ENCODE measurements around the gene SPPL2B. TPM values are rescaled to one million over a fixed set of nuclear protein-coding genes. Genes with fewer than 3 reads are reported as not detected.

The SPPL2B gene
- total RNA-seq, 1 donor from 2014 or later: 20.7 TPM

- Mint-ChIP-seq H3K9me3 (peaks cover 3% of the 10 kb centered on the region), H3K27ac (no peak overlapping the region), H3K36me3 (peaks cover 7% of the 10 kb centered on the region), H3K4me1 (peaks cover 20% of the 10 kb centered on the region), H3K4me3 (no peak overlapping the region), H3K27me3 (ENCODE audit: insufficient read depth, low read depth) (peaks cover 41% of the 10 kb centered on the region)
- peaks cover 100% of the 10 kb centered on the region for H3K27me3 ChIP-seq
- H3K36me3 ChIP-seq: no peaks in the 10 kb centered on the region
- H3K4me2 ChIP-seq: no peak overlapping the region
- no peak overlapping the region for H3K9ac ChIP-seq
- H2AFZ ChIP-seq (replicated peaks): no peak overlapping the region
- no peak overlapping the region for H3K4me3 ChIP-seq
- H3K9me3 ChIP-seq (ENCODE audit: low read depth): no peaks in the 10 kb centered on the region
- peaks cover 36% of the 10 kb centered on the region for H4K20me1 ChIP-seq (ENCODE audit: low read depth)
- no peaks in the 10 kb centered on the region for H3K79me2 ChIP-seq (ENCODE audit: low read depth)
- H3K4me1 ChIP-seq: peaks cover 24% of the 10 kb centered on the region
- TF ChIP-seq CTCF (IDR thresholded peaks at IDR 0.05) (no peak), EZH2 (IDR thresholded peaks at IDR 0.05) (no peak), EZH2phosphoT487 (IDR thresholded peaks at IDR 0.05) (no peak)
- H3K27ac ChIP-seq: no peak overlapping the region
- DNase-seq (ENCODE audit: low spot score): no peak
- peaks cover 22% of the 10 kb centered on the region for H3F3A ChIP-seq (ENCODE audit: low read depth)
Measured at GRCh38 chr19:2286402-2287140, 41.9 kb upstream of the SPPL2B start.

- Histone ChIP-seq H3K9ac (no peak overlapping the region), H3K4me3 (no peak overlapping the region), H4K20me1 (ENCODE audit: low read depth) (peaks cover 40% of the 10 kb centered on the region), H3K4me2 (no peak overlapping the region), H3K4me1 (peaks cover 15% of the 10 kb centered on the region), H3K36me3 (no peaks in the 10 kb centered on the region), H2AFZ (replicated peaks) (no peak overlapping the region), H3K9me3 (ENCODE audit: low read depth) (no peaks in the 10 kb centered on the region), H3F3A (ENCODE audit: low read depth) (peaks cover 27% of the 10 kb centered on the region), H3K27me3 (peaks cover 100% of the 10 kb centered on the region), H3K79me2 (ENCODE audit: low read depth) (no peaks in the 10 kb centered on the region), H3K27ac (no peak overlapping the region)
- TF ChIP-seq EZH2phosphoT487 (IDR thresholded peaks at IDR 0.05) (no peak), CTCF (IDR thresholded peaks at IDR 0.05) (no peak), EZH2 (IDR thresholded peaks at IDR 0.05) (no peak)
- Mint-ChIP-seq H3K4me3 (no peak overlapping the region), H3K27me3 (ENCODE audit: insufficient read depth, low read depth) (peaks cover 47% of the 10 kb centered on the region), H3K4me1 (peaks cover 15% of the 10 kb centered on the region), H3K27ac (no peak overlapping the region), H3K9me3 (peaks cover 3% of the 10 kb centered on the region), H3K36me3 (peaks cover 7% of the 10 kb centered on the region)
- DNase-seq (ENCODE audit: low spot score): no peak
Measured at GRCh38 chr19:2287585-2288337, 40.7 kb upstream of the SPPL2B start.

DNA sequence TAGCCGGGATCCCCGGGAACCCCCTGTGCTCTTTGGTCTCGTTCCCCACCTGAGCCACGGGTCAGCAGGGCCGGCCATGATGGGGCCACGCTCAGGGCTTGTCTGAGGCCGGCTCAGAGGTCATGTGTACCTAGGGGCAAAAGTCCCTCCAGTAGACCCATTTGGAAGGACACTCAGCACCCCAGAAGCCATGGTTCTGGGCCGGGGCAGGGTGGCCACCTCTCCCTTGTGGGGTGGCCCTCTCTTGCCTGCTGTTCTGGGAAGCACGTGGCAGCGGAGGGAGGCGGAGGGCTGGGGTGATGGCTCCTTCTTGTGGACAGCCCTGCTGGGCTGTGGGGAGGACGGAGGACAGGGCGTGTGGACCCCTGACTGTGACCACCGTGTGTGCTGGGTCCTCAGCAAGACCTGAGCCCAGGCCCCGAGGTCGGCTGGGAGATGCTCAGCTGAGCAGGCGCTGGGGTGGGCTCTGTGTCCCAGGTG is 40.1 kb upstream of the SPPL2B start:
- Histone ChIP-seq H3K27me3 (peaks cover 100% of the 10 kb centered on the region), H3K9me3 (ENCODE audit: low read depth) (no peaks in the 10 kb centered on the region), H3K36me3 (no peaks in the 10 kb centered on the region), H3K79me2 (ENCODE audit: low read depth) (no peaks in the 10 kb centered on the region), H2AFZ (replicated peaks) (no peak overlapping the region), H3K4me3 (no peak overlapping the region), H3K9ac (no peak overlapping the region), H3K4me2 (no peak overlapping the region), H3K4me1 (peaks cover 15% of the 10 kb centered on the region), H3F3A (ENCODE audit: low read depth) (peaks cover 23% of the 10 kb centered on the region), H4K20me1 (ENCODE audit: low read depth) (peaks cover 40% of the 10 kb centered on the region), H3K27ac (no peak overlapping the region)
- DNase-seq (ENCODE audit: low spot score): no peak
- H3K4me3 Mint-ChIP-seq: no peak overlapping the region
- peaks cover 7% of the 10 kb centered on the region for H3K36me3 Mint-ChIP-seq
- peaks cover 48% of the 10 kb centered on the region for H3K27me3 Mint-ChIP-seq (ENCODE audit: insufficient read depth, low read depth)
- peaks cover 3% of the 10 kb centered on the region for H3K9me3 Mint-ChIP-seq
- peaks cover 12% of the 10 kb centered on the region for H3K4me1 Mint-ChIP-seq
- no peak for TF ChIP-seq EZH2phosphoT487 (IDR thresholded peaks at IDR 0.05)
- TF ChIP-seq EZH2 (IDR thresholded peaks at IDR 0.05): no peak
- TF ChIP-seq CTCF (IDR thresholded peaks at IDR 0.05): no peak
- no peak overlapping the region for H3K27ac Mint-ChIP-seq
